ENCODE data around the gene TGM5.
"Not testable (repeated sequence)": the region's sequence is repeated elsewhere in the genome, so short reads cannot be mapped to it uniquely, and the experiment has no call there.

Gene TGM5, protein sequence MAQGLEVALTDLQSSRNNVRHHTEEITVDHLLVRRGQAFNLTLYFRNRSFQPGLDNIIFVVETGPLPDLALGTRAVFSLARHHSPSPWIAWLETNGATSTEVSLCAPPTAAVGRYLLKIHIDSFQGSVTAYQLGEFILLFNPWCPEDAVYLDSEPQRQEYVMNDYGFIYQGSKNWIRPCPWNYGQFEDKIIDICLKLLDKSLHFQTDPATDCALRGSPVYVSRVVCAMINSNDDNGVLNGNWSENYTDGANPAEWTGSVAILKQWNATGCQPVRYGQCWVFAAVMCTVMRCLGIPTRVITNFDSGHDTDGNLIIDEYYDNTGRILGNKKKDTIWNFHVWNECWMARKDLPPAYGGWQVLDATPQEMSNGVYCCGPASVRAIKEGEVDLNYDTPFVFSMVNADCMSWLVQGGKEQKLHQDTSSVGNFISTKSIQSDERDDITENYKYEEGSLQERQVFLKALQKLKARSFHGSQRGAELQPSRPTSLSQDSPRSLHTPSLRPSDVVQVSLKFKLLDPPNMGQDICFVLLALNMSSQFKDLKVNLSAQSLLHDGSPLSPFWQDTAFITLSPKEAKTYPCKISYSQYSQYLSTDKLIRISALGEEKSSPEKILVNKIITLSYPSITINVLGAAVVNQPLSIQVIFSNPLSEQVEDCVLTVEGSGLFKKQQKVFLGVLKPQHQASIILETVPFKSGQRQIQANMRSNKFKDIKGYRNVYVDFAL

DNA sequence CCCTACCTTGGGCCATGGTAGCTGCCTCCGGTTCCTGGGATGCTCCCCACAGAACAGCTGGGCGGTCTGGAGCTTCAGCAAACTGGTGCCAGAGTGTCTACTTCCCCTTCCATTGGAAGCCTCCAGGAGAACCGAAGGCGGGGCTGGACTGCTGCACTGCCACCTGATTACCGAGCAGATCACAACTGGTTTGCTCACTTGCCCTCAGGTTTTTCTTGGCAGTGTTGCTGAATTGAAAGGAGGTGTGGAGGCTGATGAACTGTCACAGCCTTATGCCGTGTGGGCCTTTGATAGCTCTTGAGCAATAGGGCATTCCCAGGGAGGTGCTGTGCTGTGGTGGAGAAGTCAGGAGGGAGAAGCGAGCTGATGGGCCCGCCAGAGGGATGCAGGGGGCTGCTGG is at the start of gene TGM5:
Gene TGM5 (minus strand): TSS at position 95 of the 400 bp plus-strand sequence. CDS start 79 bp downstream, at position 16.
- DNase-seq = no peak

DNA sequence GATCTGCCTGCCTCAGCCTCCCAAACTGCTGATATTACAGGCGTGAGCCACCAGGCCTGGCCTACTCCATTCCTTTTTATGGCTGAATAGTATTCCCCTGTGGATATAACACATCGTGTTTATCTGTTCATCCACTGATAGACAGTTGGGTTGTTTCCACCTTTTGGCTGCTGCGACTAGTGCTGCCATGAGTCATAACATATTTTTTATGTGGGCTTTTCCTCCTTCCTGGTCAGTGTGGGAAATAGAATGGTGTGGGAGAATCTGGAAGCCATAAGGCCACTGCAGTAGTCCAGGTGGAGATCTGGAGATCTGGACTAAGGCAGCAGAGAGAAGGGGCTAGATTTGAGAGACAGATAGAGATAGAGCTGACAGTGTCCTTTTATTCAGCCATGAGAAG is 47.4 kb upstream of the TGM5 start:
- no peak for DNase-seq

DNA sequence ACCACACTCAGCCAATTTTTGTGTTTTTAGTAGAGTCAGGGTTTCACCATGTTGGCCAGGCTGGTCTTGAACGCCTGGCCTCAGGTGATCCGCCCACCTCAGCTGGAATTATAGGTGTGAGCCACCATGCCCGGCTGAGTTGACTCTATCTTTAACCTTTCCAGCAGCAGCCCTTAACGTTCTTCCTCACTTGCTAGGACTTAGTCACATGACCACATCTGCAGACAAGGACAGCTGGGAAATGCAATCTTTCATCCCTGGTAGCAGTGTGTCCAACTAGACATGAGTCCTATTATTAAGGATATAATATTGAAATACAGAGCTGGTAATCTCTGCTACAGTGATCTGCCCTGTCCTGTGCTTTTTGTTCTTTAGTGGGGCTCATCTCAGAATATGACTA is 45.6 kb upstream of the TGM5 start:
- DNase-seq = no peak

DNA sequence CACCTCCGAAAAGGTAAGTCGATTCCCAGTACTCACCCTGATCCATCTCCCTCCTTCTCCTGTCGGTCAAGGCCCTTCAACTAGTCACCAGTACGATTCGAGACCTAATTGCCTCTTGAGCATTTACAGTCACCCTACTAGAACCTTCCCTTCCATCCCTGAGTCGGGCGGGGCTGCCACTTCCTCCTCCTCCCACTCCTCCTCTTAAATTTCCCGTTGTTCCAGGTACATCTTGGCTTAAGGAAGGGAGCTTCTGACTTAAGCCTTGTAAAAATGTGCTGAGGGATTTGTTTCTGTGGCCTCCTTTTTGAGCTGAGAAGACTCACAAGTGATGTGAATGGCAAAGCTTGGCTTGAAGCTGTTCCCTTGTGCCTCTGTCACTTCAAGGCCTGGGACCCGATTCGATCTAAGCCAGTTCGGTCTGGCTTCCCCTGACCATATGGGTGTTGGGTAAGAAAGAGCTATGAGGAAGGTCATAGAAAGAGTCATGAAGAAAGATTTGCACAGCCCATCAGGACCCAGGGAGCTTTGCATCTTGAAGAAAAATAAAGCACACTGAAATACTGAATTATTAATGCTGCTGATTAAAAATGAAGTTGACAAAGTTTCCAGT is 35.6 kb upstream of the TGM5 start, which contains the start of gene TGM7:
Gene TGM7 (minus strand): TSS at position 51 of the 613 bp plus-strand sequence.
- no peak for DNase-seq

DNA sequence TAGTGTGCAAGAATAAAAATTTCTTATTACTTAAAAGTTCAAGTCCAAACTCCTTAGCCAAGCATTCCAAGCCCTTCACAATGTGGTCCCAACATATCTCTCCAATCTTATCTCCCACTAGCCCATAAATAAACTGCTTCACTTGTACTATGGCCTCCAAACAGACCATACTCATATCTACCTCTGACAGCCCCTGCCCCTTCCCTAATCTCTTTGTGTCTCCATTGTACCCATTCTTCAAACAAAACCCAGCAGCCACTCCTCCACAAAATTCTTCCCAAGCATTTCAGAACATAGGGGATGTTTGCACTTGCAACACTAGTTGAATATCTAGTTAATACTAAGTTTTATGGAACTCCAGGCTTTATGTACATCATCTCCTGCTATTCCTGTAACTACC is 33.2 kb upstream of the TGM5 start:
- DNase-seq = no peak

DNA sequence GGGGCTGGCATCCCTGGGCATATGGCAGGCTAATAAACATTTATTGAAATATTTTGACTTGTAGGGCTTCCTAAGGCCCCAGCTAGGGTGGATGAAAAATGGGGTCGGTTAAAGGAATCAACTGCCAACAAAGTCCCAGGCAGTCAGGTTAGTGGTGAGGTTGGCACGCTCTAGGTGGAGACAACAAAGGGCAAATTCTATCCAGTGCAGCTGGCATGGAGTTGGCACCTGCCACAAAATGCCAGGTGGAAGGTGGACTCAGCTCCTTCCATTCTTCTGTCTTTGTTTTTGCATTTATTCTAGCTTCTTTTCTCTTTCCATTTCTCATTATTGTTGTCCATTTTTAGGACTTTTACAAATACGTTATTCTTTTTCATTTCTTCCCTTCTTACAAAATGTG is 32.7 kb upstream of the TGM5 start:
- no peak for DNase-seq

DNA sequence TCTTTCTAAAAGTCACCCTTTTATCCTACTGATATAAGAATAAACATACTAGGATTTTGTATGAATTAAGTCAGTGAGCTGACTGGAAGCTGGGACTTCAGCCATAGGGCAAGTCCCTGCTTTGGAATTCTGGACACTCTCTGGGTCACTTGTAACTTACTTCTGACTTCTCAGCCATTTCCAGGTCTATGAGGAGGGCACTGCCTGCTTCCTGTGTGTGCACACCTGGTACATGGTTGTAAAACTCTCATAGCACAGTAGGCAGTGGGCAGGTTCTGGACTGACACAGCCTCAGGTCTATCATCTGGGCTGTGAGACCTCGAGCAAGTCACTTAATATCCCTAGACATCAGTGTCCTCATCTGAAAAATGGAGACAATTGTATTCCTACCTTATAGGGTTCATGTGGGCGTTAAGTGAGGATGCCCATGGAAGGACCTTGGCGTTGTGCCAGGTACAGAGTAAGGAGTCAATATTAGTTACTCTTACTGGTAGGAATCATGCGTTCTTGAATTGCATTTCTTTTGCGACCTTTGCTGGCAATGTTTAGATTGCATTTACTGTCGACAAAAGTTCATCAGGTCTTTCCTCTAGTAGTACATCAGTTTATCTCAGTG is 27.5 kb upstream of the TGM5 start:
- DNase-seq = no peak

DNA sequence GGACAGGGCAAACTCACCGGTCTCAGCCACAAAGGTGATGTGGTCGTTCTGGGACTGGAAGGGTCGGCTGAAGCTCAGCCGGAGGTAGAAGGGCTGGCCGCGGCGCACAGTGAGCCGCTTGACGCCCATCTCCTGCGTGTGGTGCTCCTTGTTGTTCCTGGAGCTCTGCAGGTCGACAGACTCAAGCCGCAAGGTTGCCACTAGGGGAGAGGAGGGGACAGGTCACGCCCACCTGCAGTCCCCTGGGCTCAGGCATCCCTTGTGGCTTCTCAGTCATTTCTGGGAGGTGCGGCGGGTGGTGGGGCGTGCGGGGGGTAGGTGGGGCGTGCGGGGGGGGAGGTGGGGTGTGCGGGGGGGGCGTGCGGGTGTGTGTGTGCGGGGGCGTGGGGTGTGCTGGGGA is 26.7 kb upstream of the TGM5 start:
- DNase-seq = no peak

DNA sequence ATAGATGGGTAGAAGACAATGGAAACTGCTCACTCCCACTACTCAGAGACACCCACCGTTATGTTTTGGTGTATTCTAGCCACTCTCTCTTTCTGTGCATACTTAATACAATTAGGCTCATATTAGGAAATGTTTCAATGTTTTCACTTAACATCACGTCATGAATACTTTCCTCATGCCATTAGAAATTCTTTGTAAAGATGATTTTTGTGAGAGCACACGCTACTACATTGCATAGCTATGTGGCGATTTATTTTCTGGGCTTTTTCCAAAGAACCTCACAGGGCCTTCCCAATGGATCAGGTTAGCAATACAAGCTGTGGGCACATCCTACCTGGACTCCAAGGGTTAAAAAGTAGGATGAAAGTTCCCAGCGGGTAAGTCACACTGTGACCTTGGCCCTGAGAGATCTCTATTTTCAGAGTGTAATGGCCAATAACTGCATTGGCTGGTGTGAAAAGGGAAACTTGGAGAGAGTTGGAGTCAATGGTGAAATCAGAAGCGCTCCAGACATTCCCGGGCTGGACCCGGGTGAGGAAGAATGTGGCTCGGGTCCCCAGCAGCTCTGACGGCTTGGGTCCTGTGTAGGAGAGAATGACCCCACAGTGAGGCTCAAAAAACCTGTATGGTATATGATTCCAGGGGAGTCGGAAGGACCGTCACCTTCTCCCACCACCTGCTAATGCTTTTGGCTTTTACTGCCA is 25.8 kb upstream of the TGM5 start:
- no peak for DNase-seq

DNA sequence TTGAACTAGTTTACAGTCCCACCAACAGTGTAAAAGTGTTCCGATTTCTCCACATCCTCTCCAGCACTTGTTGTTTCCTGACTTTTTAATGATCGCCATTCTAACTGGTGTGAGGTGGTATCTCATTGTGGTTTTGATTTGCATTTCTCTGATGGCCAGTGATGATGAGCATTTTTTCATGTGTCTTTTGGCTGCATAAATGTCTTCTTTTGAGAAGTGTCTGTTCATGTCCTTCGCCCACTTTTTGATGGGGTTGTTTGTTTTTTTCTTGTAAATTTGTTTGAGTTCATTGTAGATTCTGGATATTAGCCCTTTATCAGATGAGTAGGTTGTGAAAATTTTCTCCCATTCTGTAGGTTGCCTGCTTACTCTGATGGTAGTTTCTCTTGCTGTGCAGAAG is 22.9 kb upstream of the TGM5 start:
- DNase-seq = not testable (repeated sequence)

DNA sequence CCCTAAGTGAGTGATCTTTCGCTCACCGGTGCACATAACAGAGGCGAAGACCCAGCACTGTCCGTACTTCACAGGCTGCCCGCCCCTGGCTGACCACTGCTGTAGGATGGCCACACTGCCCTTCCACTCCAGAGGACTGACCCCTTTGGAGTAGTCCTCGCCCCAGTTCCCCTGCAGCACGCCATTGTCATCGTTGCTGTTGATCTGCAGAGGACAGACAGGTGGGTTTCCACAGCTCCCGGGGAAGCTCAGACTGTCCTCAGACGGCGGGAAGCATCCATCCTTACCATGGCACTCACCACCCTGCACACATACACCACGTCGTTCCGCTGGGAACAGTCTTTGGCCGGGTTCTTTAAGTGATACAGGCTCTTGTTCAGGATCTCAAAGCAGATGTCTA is 20.5 kb upstream of the TGM5 start:
- no peak for DNase-seq

DNA sequence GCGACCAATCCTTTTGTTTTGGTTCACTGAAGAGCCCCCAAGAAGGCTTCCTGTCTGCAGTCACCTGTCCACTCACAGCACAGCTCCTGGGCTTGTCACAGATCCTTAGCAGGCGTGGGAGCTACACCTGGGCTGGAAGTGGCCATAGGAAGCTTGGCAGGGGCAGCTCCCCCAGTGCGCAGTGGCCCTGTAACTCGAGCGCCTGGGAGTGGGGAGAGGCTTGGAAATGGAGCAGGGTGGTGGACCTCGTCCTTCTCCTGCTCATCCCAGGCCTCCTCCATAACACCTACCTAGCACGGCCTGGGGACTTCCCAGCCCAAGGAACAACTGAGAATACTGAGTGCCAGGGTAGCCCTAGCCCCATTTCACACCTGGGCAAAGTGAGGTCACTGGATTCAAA is 19.3 kb upstream of the TGM5 start:
- DNase-seq = no peak

DNA sequence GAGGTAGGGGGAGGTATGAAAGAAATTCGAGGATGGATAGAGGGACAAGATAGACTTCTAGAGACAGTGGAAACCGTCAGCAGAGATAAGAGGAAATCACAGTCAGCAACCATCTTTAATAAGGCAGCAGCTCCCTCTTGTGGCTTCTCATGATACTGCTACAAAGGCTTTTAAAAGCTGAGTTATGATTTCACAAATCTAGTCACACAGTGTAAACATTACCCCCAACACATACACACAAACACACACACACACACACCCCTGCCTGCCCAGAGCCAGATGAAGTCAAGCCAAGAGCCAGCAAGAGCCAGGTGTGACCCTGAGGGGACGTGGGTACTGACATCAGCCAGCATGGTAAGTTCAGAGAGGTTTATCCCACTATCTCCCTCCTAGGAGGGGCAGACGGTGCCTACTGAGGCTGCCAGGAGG is 18.9 kb upstream of the TGM5 start:
- peak; percentile 82 for DNase-seq

DNA sequence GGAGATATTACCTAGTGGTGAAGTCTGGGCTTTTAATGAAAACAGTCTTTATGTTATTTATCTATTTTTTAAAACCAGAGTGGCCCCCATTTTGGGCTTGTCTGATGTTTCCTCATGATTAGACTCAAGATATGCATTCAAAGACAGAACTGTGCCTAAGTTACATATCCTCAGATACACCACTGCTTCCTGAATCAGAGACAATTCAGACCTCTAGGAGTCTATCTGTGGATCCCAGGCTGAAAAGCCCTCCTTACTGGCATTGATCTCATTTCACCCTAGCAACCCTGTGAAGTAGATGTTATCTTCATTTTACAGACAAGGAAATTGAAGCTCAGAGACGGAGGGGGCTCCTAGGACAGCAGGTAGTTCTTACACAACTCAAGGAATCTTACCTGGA is 16.8 kb upstream of the TGM5 start:
- no peak for DNase-seq

DNA sequence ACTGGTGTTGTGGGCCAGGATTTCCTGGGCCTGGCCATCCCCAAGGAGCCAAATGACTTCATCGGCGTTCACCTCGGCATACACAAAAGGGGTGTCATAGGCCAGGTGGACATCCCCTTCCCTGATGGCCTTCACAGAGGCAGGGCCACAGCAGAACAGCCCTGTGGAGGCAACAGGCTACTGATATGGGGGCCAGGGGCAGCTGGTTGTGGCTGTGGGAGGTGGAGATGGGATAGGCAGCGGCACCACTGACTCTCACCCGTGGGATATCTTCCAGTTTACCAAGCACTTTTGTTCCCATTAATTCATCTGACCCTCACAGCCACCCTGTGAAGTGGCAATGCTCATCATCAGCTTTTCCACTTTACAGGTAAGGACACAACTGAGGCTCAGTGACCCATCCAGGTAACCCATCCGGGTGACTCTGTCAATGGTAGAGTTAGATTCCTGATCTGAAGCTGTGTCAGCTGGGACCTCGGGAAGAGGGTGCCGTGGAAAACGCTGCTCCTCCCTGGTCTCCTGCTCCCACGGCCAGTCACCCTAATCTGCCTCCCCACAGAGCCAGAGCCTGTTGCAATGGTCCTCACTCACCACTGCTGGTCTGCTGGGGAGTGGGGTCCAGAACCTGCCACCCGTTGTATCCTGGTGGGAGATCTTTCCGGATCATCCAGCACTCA is 15.3 kb upstream of the TGM5 start:
- DNase-seq = no peak

DNA sequence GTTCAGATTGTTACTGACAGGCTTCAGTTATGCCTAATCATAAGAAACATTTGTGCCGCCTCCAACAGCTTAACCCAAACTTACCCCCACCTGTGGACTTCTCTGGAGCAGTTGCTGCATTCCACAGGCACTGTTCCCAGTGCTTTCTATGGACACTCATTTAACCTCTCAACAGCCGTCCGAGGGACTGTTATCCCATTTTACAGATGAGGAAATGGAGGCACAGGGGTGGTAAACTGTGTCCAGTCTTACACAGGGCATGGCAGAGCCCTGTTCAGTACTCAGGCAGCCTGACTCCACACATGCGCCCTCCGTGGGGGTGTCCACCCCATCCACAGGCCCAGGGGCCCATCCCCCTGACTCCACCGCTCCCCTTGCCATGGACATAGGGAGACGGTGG is 14.3 kb upstream of the TGM5 start:
- no peak for DNase-seq

DNA sequence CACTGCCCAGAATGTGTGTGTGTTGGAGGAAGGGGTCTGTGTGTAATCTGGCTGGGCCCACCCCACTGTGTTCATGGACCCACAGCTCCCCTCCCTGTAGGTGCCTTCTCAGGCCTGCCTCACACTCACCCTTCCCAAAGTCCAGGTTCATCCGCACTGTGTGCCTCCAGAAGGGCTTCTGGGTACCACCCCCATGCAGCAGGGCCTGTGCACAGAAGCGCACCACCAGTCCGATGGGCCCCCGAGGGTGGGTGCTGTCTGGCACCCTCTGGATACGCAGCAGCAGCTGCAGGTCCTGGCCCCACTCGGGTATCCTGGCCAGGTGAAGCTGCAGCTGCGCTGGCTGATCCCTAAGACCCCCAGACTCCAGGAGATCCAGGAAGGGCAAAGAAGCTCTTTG is 12.8 kb upstream of the TGM5 start:
- no peak for DNase-seq

DNA sequence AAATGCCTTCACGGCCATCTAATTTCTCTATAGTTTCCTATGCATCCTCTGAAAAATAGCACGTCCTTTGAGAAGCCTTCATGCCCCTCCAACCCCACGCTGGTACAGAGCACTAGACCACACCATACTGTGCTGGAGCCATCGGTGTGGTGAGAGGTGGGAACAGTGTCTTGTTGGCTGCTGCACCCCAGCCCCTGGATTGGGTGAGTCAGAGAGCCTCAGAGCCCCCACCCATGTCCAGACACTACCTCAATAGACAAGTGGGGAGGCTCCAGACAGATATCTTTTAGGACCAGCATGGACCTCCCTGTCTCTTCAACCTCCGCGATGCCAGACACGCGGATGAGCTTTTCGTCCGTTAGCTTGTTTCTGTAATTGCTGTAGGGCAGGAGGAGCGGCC is 12.1 kb upstream of the TGM5 start:
- DNase-seq = no peak

DNA sequence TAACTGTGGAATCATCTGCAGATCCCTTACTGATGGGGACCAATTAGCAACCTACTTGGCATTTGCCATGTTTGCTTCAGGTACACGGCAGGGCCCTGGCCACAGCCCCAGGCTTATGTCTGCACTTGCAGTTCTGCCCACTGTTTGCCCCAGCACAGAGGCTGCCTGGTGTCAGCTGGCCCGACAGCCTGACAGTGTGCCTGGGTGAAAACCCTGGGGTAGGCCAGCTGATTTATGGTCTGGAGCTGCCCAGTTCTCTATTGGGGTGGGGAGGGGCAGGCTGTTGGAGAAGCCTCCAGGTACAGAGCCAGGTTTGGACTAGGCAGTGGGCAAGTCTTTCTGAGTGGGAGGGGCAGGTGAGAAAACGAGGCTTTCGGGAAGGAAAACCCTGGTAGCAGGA is 11.2 kb upstream of the TGM5 start:
- DNase-seq = no peak

DNA sequence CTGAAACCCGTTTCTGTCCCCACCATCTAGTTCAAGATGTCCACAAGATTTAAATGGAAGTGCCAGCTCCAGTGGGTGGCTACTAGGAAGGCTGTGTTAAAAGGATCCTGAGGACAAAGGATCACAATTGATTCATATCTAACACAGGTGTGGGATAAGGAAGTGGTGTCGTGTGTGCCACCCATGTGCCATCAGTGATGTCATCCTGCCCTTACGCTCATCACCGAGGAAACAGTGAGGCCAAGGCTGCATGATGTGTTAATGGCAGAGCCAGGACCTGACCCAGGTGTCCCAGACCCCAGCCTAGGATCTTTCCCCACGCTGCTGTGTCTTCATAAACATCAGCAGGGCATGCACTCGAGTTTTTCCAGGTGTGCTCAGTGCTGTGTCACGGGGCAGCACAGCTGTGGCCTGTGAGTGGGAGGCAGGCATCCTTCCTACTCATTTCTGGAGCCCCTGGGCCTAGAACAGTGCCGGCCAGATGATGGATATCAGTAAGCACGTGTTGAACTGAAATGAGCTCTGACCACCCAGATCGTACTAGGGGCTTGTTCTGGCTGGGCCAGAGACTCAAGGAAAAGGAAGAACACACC is 10.6 kb upstream of the TGM5 start:
- no peak for DNase-seq

DNA sequence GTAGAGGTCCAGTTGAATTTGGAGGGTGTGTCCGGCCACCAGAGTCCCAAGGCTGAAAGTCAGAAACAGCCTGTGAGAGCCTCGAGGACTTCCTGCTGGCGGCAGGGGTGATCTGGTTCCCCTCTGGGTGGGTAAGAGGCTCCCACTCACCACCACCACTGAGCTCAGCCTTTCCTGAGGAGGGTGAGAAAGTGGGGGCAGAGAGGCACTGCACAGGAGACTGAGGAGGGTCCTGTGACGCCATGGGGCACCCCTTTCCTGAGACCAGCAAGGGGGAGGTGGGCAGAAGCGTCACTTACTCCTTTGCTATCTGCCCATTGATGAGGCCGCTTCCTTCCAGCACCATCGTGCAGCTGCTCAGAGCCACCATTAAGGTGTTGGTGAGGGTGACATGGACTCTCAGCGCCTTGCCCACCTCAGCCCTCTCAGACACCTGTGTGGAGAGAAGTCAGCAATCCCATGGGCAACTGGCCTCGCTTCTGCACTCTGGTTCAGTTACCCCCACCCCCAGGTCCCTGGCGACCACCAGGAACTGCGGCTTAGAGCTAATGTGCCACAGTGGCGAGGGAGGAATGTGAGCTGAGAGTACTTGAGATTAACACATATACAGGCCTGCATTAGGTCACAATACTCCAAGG is 10.0 kb upstream of the TGM5 start:
- no peak for DNase-seq
